Tibial nerve (tissue), 4 donors: ENCODE measurements around the gene ATP2C2.

Source experiments
- CTCF ChIP-seq, 5 experiments: fragments of 200-600 bp in 3 of 5; fragments of 450-650 bp in 2 of 5; sonication (generic) in 3 of 5; IDR thresholded peaks; one replicate each; pipeline ENCODE4 v1.5.1; 2016 to 2019; ENCODE audit warnings: antibody characterized with exemption in 5 of 5, mild to moderate bottlenecking in 3 of 5, moderate library complexity in 2 of 5
- EP300 ChIP-seq, 2 donors: sonication (generic); formaldehyde crosslinking; IDR thresholded peaks; one replicate each; pipeline ENCODE4 v1.6.1; 2017; ENCODE audit warnings: antibody characterized with exemption in 2 of 2, mild to moderate bottlenecking in 1 of 2
- POLR2A ChIP-seq, 2 donors: fragments of 450-650 bp; IDR thresholded peaks; one replicate each; pipeline ENCODE4 v1.6.1; 2017; ENCODE audit warnings: antibody characterized with exemption in 2 of 2, mild to moderate bottlenecking in 2 of 2, moderate library complexity in 2 of 2

GRCh38 chr16:84511180-84511800 lies 143.0 kb downstream of the ATP2C2 start:
- TF ChIP-seq CTCF (IDR thresholded peaks at IDR 0.05): peak; percentile 91 to 97 (median 96)
- TF ChIP-seq EP300 (IDR thresholded peaks at IDR 0.05): peak in 1 of 2 donors; percentile 64
- TF ChIP-seq POLR2A (IDR thresholded peaks at IDR 0.05): no peak
